Measurements from ENCODE around the gene CCDC117.

Gene CCDC117

GRCh38 chr22:28772633-28773460 is at the start of gene CCDC117:
Gene CCDC117 (plus strand): TSS chr22:28772695. CDS start chr22:28772850, 155 bp downstream.
- H3K36me3 ChIP-seq (ENCODE audit: low read length), result no peaks in the 10 kb centered on the region
- H3K9me3 ChIP-seq (ENCODE audit: insufficient read depth, low read length), result no peaks in the 10 kb centered on the region
- no peaks in the 10 kb centered on the region for H3K27me3 ChIP-seq (ENCODE audit: low read length)
- H3K4me3 ChIP-seq (ENCODE audit: insufficient read depth, low read length, poor library complexity, severe bottlenecking), result peak within 1 kb of the TSS; percentile 87
- H3K9ac ChIP-seq (ENCODE audit: low read length), result peak within 1 kb of the TSS; percentile 68
- peaks cover 34% of the 10 kb centered on the region for H3K79me2 ChIP-seq (ENCODE audit: insufficient read depth, low read length)
- H2AFZ ChIP-seq (ENCODE audit: low read depth, low read length, severe bottlenecking), result peak within 1 kb of the TSS; percentile 97
- H3K27ac ChIP-seq (ENCODE audit: low read depth, low read length), result peak within 1 kb of the TSS; percentile 72
- H4K20me1 ChIP-seq (ENCODE audit: low read depth, low read length), result no peaks in the 10 kb centered on the region
- no peaks in the 10 kb centered on the region for H3K9me2 ChIP-seq (replicated peaks; ENCODE audit: insufficient read depth, low read length)
- no peaks in the 10 kb centered on the region for H3F3A ChIP-seq (ENCODE audit: insufficient read depth)
- H3K4me2 ChIP-seq (ENCODE audit: low read depth, low read length, poor library complexity, severe bottlenecking), result peak within 1 kb of the TSS; percentile 82
- no peak for TF ChIP-seq EZH2phosphoT487 (conservative IDR thresholded peaks at IDR 0.05; ENCODE audit: low read length)
- TF ChIP-seq CTCF (IDR thresholded peaks at IDR 0.05; ENCODE audit: insufficient read depth, low read length, poor library complexity, severe bottlenecking), result no peak

- H3K27me3 ChIP-seq (ENCODE audit: low read length), result no peaks in the 10 kb centered on the region
- H3K36me3 ChIP-seq (ENCODE audit: low read length), result peaks cover 18% of the 10 kb centered on the region; the same call in 1 of the 2 replicates
- TF ChIP-seq CTCF (IDR thresholded peaks at IDR 0.05; ENCODE audit: insufficient read depth, low read length, poor library complexity, severe bottlenecking), result no peak
- TF ChIP-seq EZH2phosphoT487 (conservative IDR thresholded peaks at IDR 0.05; ENCODE audit: low read length), result no peak
- no peak overlapping the region for H3K4me3 ChIP-seq (ENCODE audit: insufficient read depth, low read length, poor library complexity, severe bottlenecking)
- no peaks in the 10 kb centered on the region for H4K20me1 ChIP-seq (ENCODE audit: low read depth, low read length)
- no peaks in the 10 kb centered on the region for H3K9me3 ChIP-seq (ENCODE audit: insufficient read depth, low read length)
- H3K27ac ChIP-seq (ENCODE audit: low read depth, low read length), result no peak overlapping the region
- no peaks in the 10 kb centered on the region for H3K9me2 ChIP-seq (replicated peaks; ENCODE audit: insufficient read depth, low read length)
- H3K79me2 ChIP-seq (ENCODE audit: insufficient read depth, low read length), result peaks cover 16% of the 10 kb centered on the region
- no peak overlapping the region for H3K9ac ChIP-seq (ENCODE audit: low read length)
- no peaks in the 10 kb centered on the region for H3F3A ChIP-seq (ENCODE audit: insufficient read depth)
- no peak overlapping the region for H2AFZ ChIP-seq (ENCODE audit: low read depth, low read length, severe bottlenecking)
- no peak overlapping the region for H3K4me2 ChIP-seq (ENCODE audit: low read depth, low read length, poor library complexity, severe bottlenecking)
Observed at GRCh38 chr22:28728002-28728401, 44.5 kb upstream of the CCDC117 start.

DNA sequence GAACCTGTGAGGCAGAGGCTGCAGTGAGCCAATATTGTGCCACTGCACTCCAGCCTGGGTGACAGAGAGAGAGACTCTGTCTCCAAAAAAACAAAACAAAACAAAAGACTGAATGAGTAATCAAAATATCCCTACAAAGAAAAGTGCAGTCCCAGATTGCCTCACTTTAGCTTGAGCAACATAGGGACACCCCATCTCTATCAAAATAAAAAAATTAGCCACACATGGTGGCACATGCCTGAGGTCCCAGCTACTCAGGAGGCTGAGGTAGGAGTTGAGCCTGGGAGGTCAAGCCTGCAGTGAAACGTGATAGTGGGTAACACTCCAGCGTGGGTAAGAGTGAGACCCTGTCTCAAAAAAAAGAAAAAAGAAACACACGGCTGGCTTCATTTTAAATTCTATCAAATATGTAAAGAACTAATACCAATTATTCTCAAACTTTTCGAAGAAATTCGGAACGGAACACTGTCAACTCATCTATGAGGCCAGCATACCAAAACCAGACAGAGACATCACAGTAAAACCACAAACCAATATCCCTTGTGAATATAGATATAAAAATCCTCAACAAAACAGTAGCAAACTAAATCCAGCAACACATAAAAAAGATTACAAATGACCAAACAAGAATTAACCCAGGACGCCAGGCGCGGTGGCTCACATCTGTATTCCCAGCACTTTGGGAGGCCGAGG is 43.7 kb upstream of the CCDC117 start:
- TF ChIP-seq CTCF (IDR thresholded peaks at IDR 0.05; ENCODE audit: insufficient read depth, low read length, poor library complexity, severe bottlenecking) (no peak), EZH2phosphoT487 (conservative IDR thresholded peaks at IDR 0.05; ENCODE audit: low read length) (no peak)
- Histone ChIP-seq H3K9me3 (ENCODE audit: insufficient read depth, low read length) (no peaks in the 10 kb centered on the region), H3F3A (ENCODE audit: insufficient read depth) (no peaks in the 10 kb centered on the region), H2AFZ (ENCODE audit: low read depth, low read length, severe bottlenecking) (no peak overlapping the region), H3K4me2 (ENCODE audit: low read depth, low read length, poor library complexity, severe bottlenecking) (no peak overlapping the region), H4K20me1 (ENCODE audit: low read depth, low read length) (no peaks in the 10 kb centered on the region), H3K27ac (ENCODE audit: low read depth, low read length) (no peak overlapping the region), H3K4me3 (ENCODE audit: insufficient read depth, low read length, poor library complexity, severe bottlenecking) (no peak overlapping the region), H3K79me2 (ENCODE audit: insufficient read depth, low read length) (peaks cover 16% of the 10 kb centered on the region), H3K9me2 (replicated peaks; ENCODE audit: insufficient read depth, low read length) (no peaks in the 10 kb centered on the region), H3K36me3 (ENCODE audit: low read length) (peaks cover 15% of the 10 kb centered on the region; the same call in 1 of the 2 replicates), H3K9ac (ENCODE audit: low read length) (no peak overlapping the region), H3K27me3 (ENCODE audit: low read length) (no peaks in the 10 kb centered on the region)
